ENCODE data around the gene FBN3. TPM values are rescaled to one million over a fixed set of nuclear protein-coding genes. Genes with fewer than 3 reads are reported as not detected.
A peak's percentile ranks its signal among the peaks of the same experiment; 100 is the strongest.

Gene FBN3
- total RNA-seq, 1 experiment from 2014 or later, result 0.10 TPM

- in situ Hi-C loops (cut with HindIII; ENCODE audit: low pct_unique_long_range_greater_than_20kb, low sequenced_read_pairs) (no loop called here), intact Hi-C loops (cut with micrococcal nuclease; ENCODE audit: unreplicated experiment) (no loop called here)
- ATAC-seq (peak; percentile 29; the same call in 1 of the 2 replicates), DNase-seq (ENCODE audit: low read depth, low spot score) (no peak)
- ChIA-PET CTCF (interaction anchor here (0.7 kb wide), 1 partner anchor 37 kb away, joined by 3 read pairs; no protein-coding TSS in a partner anchor), POLR2A (no interaction called here)
- H3K27me3 ChIP-seq (ENCODE audit: control insufficient read depth, insufficient read depth, low read length), result no peaks in the 10 kb centered on the region
- BruUV-seq (replicated peaks), result no TSS peak
- no peak for TF ChIP-seq TCF7L2 (IDR thresholded peaks at IDR 0.05; ENCODE audit: low read depth, low read length)
- H3K4me1 ChIP-seq (ENCODE audit: control insufficient read depth, insufficient read depth, low read length), result no peaks in the 10 kb centered on the region
- H3K9me3 ChIP-seq (ENCODE audit: control insufficient read depth, insufficient read depth, low read depth, low read length), result no peaks in the 10 kb centered on the region
- no peaks in the 10 kb centered on the region for H3K36me3 ChIP-seq (ENCODE audit: control insufficient read depth, insufficient read depth, low read length)
- H3K27ac ChIP-seq (ENCODE audit: low read length), result no peak overlapping the region
- H3K4me3 ChIP-seq (ENCODE audit: low read depth in 2 of 2, low read length in 2 of 2), result no peak overlapping the region
These were observed 103.4 kb downstream of the FBN3 start for GRCh38 chr19:8045872-8046568.

GRCh38 chr19:8044018-8044417 lies 105.4 kb downstream of the FBN3 start:
- in situ Hi-C loops (cut with HindIII; ENCODE audit: low pct_unique_long_range_greater_than_20kb, low sequenced_read_pairs) (no loop called here), intact Hi-C loops (cut with micrococcal nuclease; ENCODE audit: unreplicated experiment) (no loop called here)
- Histone ChIP-seq H3K27me3 (ENCODE audit: control insufficient read depth, insufficient read depth, low read length) (no peaks in the 10 kb centered on the region), H3K4me1 (ENCODE audit: control insufficient read depth, insufficient read depth, low read length) (no peaks in the 10 kb centered on the region), H3K4me3 (ENCODE audit: low read depth in 2 of 2, low read length in 2 of 2) (no peak overlapping the region), H3K9me3 (ENCODE audit: control insufficient read depth, insufficient read depth, low read depth, low read length) (no peaks in the 10 kb centered on the region), H3K27ac (ENCODE audit: low read length) (no peak overlapping the region), H3K36me3 (ENCODE audit: control insufficient read depth, insufficient read depth, low read length) (no peaks in the 10 kb centered on the region)
- ChIA-PET CTCF (interaction anchor here (0.6 kb wide), 1 partner anchor 1180 kb away, joined by 6 read pairs; no protein-coding TSS in a partner anchor), POLR2A (no interaction called here)
- no peak for ATAC-seq
- BruUV-seq (replicated peaks), result no TSS peak
- no peak for DNase-seq (ENCODE audit: low read depth, low spot score)
- TF ChIP-seq POLR2AphosphoS5 (IDR thresholded peaks at IDR 0.05; ENCODE audit: low read depth, low read length) (no peak), SIN3A (IDR thresholded peaks at IDR 0.05; ENCODE audit: borderline replicate concordance, insufficient read depth, low read depth, low read length) (no peak), TCF7L2 (IDR thresholded peaks at IDR 0.05; ENCODE audit: low read depth, low read length) (no peak)
- TF ChIP-seq, protein P1, sequence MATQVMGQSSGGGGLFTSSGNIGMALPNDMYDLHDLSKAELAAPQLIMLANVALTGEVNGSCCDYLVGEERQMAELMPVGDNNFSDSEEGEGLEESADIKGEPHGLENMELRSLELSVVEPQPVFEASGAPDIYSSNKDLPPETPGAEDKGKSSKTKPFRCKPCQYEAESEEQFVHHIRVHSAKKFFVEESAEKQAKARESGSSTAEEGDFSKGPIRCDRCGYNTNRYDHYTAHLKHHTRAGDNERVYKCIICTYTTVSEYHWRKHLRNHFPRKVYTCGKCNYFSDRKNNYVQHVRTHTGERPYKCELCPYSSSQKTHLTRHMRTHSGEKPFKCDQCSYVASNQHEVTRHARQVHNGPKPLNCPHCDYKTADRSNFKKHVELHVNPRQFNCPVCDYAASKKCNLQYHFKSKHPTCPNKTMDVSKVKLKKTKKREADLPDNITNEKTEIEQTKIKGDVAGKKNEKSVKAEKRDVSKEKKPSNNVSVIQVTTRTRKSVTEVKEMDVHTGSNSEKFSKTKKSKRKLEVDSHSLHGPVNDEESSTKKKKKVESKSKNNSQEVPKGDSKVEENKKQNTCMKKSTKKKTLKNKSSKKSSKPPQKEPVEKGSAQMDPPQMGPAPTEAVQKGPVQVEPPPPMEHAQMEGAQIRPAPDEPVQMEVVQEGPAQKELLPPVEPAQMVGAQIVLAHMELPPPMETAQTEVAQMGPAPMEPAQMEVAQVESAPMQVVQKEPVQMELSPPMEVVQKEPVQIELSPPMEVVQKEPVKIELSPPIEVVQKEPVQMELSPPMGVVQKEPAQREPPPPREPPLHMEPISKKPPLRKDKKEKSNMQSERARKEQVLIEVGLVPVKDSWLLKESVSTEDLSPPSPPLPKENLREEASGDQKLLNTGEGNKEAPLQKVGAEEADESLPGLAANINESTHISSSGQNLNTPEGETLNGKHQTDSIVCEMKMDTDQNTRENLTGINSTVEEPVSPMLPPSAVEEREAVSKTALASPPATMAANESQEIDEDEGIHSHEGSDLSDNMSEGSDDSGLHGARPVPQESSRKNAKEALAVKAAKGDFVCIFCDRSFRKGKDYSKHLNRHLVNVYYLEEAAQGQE (IDR thresholded peaks at IDR 0.05; ENCODE audit: insufficient read depth in 1 of 2, low read depth in 2 of 2, low read length in 1 of 2), result no peak
- TF ChIP-seq, protein P2, sequence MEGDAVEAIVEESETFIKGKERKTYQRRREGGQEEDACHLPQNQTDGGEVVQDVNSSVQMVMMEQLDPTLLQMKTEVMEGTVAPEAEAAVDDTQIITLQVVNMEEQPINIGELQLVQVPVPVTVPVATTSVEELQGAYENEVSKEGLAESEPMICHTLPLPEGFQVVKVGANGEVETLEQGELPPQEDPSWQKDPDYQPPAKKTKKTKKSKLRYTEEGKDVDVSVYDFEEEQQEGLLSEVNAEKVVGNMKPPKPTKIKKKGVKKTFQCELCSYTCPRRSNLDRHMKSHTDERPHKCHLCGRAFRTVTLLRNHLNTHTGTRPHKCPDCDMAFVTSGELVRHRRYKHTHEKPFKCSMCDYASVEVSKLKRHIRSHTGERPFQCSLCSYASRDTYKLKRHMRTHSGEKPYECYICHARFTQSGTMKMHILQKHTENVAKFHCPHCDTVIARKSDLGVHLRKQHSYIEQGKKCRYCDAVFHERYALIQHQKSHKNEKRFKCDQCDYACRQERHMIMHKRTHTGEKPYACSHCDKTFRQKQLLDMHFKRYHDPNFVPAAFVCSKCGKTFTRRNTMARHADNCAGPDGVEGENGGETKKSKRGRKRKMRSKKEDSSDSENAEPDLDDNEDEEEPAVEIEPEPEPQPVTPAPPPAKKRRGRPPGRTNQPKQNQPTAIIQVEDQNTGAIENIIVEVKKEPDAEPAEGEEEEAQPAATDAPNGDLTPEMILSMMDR (IDR thresholded peaks at IDR 0.05), result no peak

- in situ Hi-C loops (cut with HindIII; ENCODE audit: low pct_unique_long_range_greater_than_20kb, low sequenced_read_pairs) (no loop called here), intact Hi-C loops (cut with micrococcal nuclease; ENCODE audit: unreplicated experiment) (no loop called here)
- Histone ChIP-seq H3K36me3 (ENCODE audit: control insufficient read depth, insufficient read depth, low read length) (no peaks in the 10 kb centered on the region), H3K27me3 (ENCODE audit: control insufficient read depth, insufficient read depth, low read length) (no peaks in the 10 kb centered on the region), H3K4me1 (ENCODE audit: control insufficient read depth, insufficient read depth, low read length) (no peaks in the 10 kb centered on the region), H3K27ac (ENCODE audit: low read length) (no peak overlapping the region), H3K4me3 (ENCODE audit: low read depth in 2 of 2, low read length in 2 of 2) (no peak overlapping the region), H3K9me3 (ENCODE audit: control insufficient read depth, insufficient read depth, low read depth, low read length) (no peaks in the 10 kb centered on the region)
- no peak for TF ChIP-seq POLR2AphosphoS5 (IDR thresholded peaks at IDR 0.05; ENCODE audit: low read depth, low read length)
- TF ChIP-seq, protein P1 (IDR thresholded peaks at IDR 0.05; ENCODE audit: insufficient read depth in 1 of 2, low read depth in 2 of 2, low read length in 1 of 2), result no peak
- no peak for TF ChIP-seq TCF7L2 (IDR thresholded peaks at IDR 0.05; ENCODE audit: low read depth, low read length)
- TF ChIP-seq SIN3A (IDR thresholded peaks at IDR 0.05; ENCODE audit: borderline replicate concordance, insufficient read depth, low read depth, low read length), result no peak
- TF ChIP-seq, protein P2 (IDR thresholded peaks at IDR 0.05), result no peak
- BruUV-seq (replicated peaks), result no TSS peak
- DNase-seq (ENCODE audit: low read depth, low spot score) (no peak), ATAC-seq (no peak)
- CTCF ChIA-PET, result no interaction called here
- POLR2A ChIA-PET, result no interaction called here
These were observed 106.5 kb downstream of the FBN3 start for GRCh38 chr19:8042900-8043299.

All from Panc1 (cell line).